HepG2 (cell line): ENCODE measurements around the gene CASP6. TPM values are rescaled to one million over a fixed set of nuclear protein-coding genes. Genes with fewer than 3 reads are reported as not detected.

Experiments
- GABPB1 ChIP-seq: IDR thresholded peaks from 2 replicates; pipeline ENCODE4 v1.6.1; 2016; ENCODE audit warnings: mild to moderate bottlenecking, missing genetic modification reagents, moderate library complexity, missing compliant biosample characterization
- KLF11 ChIP-seq: IDR thresholded peaks from 2 replicates; pipeline ENCODE4 v1.6.1; 2016; ENCODE audit warnings: missing compliant biosample characterization
- LCORL ChIP-seq, 2 experiments: fragments of 450-650 bp in 1 of 2; sonication (generic) in 1 of 2; formaldehyde crosslinking in 1 of 2; IDR thresholded peaks; 2 replicates each; pipeline versions ENCODE4 v1.5.0 to v1.6.1; 2017 to 2020; ENCODE audit warnings: antibody characterized with exemption in 1 of 2, missing genetic modification reagents in 1 of 2
- RAD21 ChIP-seq: fragments of 450-650 bp; formaldehyde crosslinking; IDR thresholded peaks from 2 replicates; pipeline ENCODE4 v1.5.0; 2020; ENCODE audit warnings: mild to moderate bottlenecking
- REPIN1 ChIP-seq: sonication (generic); formaldehyde crosslinking; IDR thresholded peaks from 2 replicates; pipeline ENCODE4 v1.8.0; 2022; ENCODE audit warnings: missing genetic modification reagents, low read depth, mild to moderate bottlenecking, borderline replicate concordance
- RXRA ChIP-seq: sonication (generic); formaldehyde crosslinking; IDR thresholded peaks from 2 replicates; pipeline ENCODE4 v1.5.1; 2020; ENCODE audit warnings: missing genetic modification reagents
- SAFB2 ChIP-seq: sonication (generic); formaldehyde crosslinking; IDR thresholded peaks from 2 replicates; pipeline ENCODE4 v1.5.1; 2020; ENCODE audit warnings: missing genetic modification reagents, low read depth, mild to moderate bottlenecking, borderline replicate concordance
- ZNF121 ChIP-seq: sonication (generic); formaldehyde crosslinking; IDR thresholded peaks from 2 replicates; pipeline ENCODE4 v1.5.0; 2020; ENCODE audit warnings: mild to moderate bottlenecking, missing genetic modification reagents
- ZNF768 ChIP-seq: sonication (generic); formaldehyde crosslinking; IDR thresholded peaks from 2 replicates; pipeline ENCODE4 v1.4.0; 2020; ENCODE audit warnings: missing genetic modification reagents
- ZNF790 ChIP-seq: sonication (generic); formaldehyde crosslinking; IDR thresholded peaks from 2 replicates; pipeline ENCODE4 v1.8.0; 2022; ENCODE audit warnings: missing genetic modification reagents, mild to moderate bottlenecking, borderline replicate concordance
- ZNF841 ChIP-seq: sonication (generic); formaldehyde crosslinking; IDR thresholded peaks from 2 replicates; pipeline ENCODE4 v1.8.1; 2023; ENCODE audit warnings: missing genetic modification reagents, borderline replicate concordance
- polyA plus RNA-seq, 8 experiments: library from polyadenylated mRNA; depleted of rRNA in 3 of 8; stranded (reverse) in 7 of 8; unstranded in 1 of 8; fragments of >200 nt; fragmentation: Illumina TruSeq in 4 of 8; extraction: Trizol in 4 of 8; gene quantifications; 2 replicates each; pipeline versions ENCODE4 v1.2.1 to v1.2.3, GENCODE V29; 2011 to 2016; ENCODE audit warnings: low read depth in 4 of 8, missing spikeins in 1 of 8, mixed read lengths in 1 of 8; ENCODE audit not compliant: insufficient read depth in 1 of 8
- total RNA-seq, 5 experiments: library from RNA; depleted of rRNA; stranded (reverse); fragments of >200 nt; fragmentation: Illumina TruSeq; extraction: Trizol; gene quantifications; 2 replicates each; pipeline ENCODE4 v1.2.3, GENCODE V29; 2016; ENCODE audit warnings: low read depth in 1 of 5
- TF ChIP-seq, protein P1 (sequence below): IDR thresholded peaks from 2 replicates; pipeline ENCODE4 v1.6.1; 2018; ENCODE audit warnings: missing genetic modification reagents
- TF ChIP-seq, protein P2 (sequence below): sonication (generic); formaldehyde crosslinking; IDR thresholded peaks from 2 replicates; pipeline ENCODE4 v1.4.0; 2020; ENCODE audit warnings: missing genetic modification reagents
- TF ChIP-seq, protein P3 (sequence below): sonication (generic); formaldehyde crosslinking; IDR thresholded peaks from 2 replicates; pipeline ENCODE4 v1.5.1; 2020; ENCODE audit warnings: missing genetic modification reagents, mild to moderate bottlenecking, borderline replicate concordance
- TF ChIP-seq, protein P4 (sequence below): sonication (generic); formaldehyde crosslinking; IDR thresholded peaks from 2 replicates; pipeline ENCODE4 v1.8.1; 2023; ENCODE audit warnings: mild to moderate bottlenecking, missing genetic modification reagents, borderline replicate concordance
- TF ChIP-seq, protein P5 (sequence below), 2 experiments: fragments of 450-650 bp in 1 of 2; sonication (generic) in 1 of 2; formaldehyde crosslinking; IDR thresholded peaks; 2 replicates each; pipeline versions ENCODE4 v1.5.0 to v1.8.0; 2020 to 2022; ENCODE audit warnings: mild to moderate bottlenecking in 1 of 2, missing genetic modification reagents in 1 of 2
- TF ChIP-seq, protein P6 (sequence below): sonication (generic); formaldehyde crosslinking; IDR thresholded peaks from 2 replicates; pipeline ENCODE4 v1.5.1; 2020; ENCODE audit warnings: mild to moderate bottlenecking, moderate library complexity, missing genetic modification reagents
- TF ChIP-seq, protein P7 (sequence below): IDR thresholded peaks from 2 replicates; pipeline ENCODE4 v1.6.1; 2012; ENCODE audit warnings: inconsistent platforms

CASP6 gene
- total and polyA plus RNA-seq, 2 of the 13 experiments (the other 11 are each of a cell fraction or from before 2014, with no cell fraction given), result 19.7 to 34.6 TPM

DNA sequence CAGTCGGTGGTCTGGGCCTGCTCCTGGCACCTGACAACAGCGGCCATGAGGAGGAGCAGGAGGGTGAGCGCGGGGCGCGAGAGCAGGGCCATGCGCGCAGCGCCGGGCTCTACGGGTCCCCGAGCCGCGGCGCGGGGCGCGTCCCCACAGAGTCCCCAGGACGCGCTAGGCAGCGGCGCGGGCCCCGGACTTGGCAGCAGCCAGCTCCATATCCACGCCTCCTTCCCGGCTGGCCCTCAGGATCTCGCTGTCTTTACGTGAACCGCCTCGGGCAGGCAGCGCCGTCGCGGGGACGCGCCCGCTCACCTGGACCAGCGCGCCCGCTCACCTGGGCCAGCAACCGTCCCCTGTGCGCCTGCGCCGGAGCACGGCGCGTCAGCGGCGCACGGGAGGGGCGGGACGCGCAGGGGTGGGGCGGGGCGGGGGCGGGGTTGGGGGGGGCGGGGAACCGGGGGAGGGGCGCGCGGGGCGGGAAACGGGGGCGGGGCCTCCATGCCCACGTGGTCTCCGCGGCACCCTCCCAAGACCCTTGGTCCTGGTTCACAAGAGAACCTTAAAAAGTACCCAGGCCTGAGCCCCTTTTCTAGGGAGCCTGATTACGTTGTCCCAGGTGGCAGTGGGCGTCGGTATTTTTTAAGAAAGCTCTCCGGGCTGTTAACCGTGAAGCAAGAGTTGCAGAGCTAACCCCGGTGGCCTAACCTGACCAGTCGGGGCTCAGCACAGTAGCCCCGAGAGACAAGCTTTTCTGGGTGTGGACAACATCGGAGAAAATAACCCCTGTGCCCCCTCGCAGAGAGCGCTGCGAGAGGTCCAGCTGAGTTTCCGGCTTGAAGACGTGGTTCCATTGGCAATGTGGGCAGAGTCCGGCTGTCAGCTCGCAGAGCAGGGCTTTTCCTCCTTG lies 26.7 kb upstream of the CASP6 start, which contains the start of gene PLA2G12A (continued):
- TF ChIP-seq, protein P1, sequence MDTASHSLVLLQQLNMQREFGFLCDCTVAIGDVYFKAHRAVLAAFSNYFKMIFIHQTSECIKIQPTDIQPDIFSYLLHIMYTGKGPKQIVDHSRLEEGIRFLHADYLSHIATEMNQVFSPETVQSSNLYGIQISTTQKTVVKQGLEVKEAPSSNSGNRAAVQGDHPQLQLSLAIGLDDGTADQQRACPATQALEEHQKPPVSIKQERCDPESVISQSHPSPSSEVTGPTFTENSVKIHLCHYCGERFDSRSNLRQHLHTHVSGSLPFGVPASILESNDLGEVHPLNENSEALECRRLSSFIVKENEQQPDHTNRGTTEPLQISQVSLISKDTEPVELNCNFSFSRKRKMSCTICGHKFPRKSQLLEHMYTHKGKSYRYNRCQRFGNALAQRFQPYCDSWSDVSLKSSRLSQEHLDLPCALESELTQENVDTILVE (CRISPR knock-in tag), result peak; percentile 20; the same call in 1 of the 2 replicates
- TF ChIP-seq RAD21 (peak; percentile 46; the same call in 1 of the 2 replicates), LCORL (IDR thresholded peaks at IDR 0.05) (no peak), LCORL (CRISPR knock-in tag; IDR thresholded peaks at IDR 0.05) (no peak), ZNF790 (CRISPR knock-in tag) (peak; percentile 77; the same call in 1 of the 2 replicates), REPIN1 (CRISPR knock-in tag) (0 out of 2 replicates have a peak, but pooled peaks have one; percentile 59), SAFB2 (CRISPR knock-in tag) (peak; percentile 73; the same call in 1 of the 2 replicates), KLF11 (no peak), RXRA (CRISPR knock-in tag) (no peak), GABPB1 (CRISPR knock-in tag) (peak; percentile 56; the same call in 1 of the 2 replicates), ZNF121 (CRISPR knock-in tag) (no peak), ZNF768 (no peak; the same call in 1 of the 2 replicates), ZNF841 (CRISPR knock-in tag) (no peak)
- TF ChIP-seq, protein P2, sequence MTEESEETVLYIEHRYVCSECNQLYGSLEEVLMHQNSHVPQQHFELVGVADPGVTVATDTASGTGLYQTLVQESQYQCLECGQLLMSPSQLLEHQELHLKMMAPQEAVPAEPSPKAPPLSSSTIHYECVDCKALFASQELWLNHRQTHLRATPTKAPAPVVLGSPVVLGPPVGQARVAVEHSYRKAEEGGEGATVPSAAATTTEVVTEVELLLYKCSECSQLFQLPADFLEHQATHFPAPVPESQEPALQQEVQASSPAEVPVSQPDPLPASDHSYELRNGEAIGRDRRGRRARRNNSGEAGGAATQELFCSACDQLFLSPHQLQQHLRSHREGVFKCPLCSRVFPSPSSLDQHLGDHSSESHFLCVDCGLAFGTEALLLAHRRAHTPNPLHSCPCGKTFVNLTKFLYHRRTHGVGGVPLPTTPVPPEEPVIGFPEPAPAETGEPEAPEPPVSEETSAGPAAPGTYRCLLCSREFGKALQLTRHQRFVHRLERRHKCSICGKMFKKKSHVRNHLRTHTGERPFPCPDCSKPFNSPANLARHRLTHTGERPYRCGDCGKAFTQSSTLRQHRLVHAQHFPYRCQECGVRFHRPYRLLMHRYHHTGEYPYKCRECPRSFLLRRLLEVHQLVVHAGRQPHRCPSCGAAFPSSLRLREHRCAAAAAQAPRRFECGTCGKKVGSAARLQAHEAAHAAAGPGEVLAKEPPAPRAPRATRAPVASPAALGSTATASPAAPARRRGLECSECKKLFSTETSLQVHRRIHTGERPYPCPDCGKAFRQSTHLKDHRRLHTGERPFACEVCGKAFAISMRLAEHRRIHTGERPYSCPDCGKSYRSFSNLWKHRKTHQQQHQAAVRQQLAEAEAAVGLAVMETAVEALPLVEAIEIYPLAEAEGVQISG (CRISPR knock-in tag), result peak; percentile 67
- TF ChIP-seq, protein P3, sequence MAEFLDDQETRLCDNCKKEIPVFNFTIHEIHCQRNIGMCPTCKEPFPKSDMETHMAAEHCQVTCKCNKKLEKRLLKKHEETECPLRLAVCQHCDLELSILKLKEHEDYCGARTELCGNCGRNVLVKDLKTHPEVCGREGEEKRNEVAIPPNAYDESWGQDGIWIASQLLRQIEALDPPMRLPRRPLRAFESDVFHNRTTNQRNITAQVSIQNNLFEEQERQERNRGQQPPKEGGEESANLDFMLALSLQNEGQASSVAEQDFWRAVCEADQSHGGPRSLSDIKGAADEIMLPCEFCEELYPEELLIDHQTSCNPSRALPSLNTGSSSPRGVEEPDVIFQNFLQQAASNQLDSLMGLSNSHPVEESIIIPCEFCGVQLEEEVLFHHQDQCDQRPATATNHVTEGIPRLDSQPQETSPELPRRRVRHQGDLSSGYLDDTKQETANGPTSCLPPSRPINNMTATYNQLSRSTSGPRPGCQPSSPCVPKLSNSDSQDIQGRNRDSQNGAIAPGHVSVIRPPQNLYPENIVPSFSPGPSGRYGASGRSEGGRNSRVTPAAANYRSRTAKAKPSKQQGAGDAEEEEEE, result no peak
- TF ChIP-seq, protein P4, sequence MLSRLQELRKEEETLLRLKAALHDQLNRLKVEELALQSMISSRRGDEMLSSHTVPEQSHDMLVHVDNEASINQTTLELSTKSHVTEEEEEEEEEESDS, result no peak
- TF ChIP-seq, protein P5, sequence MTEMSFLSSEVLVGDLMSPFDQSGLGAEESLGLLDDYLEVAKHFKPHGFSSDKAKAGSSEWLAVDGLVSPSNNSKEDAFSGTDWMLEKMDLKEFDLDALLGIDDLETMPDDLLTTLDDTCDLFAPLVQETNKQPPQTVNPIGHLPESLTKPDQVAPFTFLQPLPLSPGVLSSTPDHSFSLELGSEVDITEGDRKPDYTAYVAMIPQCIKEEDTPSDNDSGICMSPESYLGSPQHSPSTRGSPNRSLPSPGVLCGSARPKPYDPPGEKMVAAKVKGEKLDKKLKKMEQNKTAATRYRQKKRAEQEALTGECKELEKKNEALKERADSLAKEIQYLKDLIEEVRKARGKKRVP (CRISPR knock-in tag; IDR thresholded peaks at IDR 0.05), result peak in 1 of 2 experiments; percentile 21; a peak in 1 of 4 replicates
- TF ChIP-seq, protein P6, sequence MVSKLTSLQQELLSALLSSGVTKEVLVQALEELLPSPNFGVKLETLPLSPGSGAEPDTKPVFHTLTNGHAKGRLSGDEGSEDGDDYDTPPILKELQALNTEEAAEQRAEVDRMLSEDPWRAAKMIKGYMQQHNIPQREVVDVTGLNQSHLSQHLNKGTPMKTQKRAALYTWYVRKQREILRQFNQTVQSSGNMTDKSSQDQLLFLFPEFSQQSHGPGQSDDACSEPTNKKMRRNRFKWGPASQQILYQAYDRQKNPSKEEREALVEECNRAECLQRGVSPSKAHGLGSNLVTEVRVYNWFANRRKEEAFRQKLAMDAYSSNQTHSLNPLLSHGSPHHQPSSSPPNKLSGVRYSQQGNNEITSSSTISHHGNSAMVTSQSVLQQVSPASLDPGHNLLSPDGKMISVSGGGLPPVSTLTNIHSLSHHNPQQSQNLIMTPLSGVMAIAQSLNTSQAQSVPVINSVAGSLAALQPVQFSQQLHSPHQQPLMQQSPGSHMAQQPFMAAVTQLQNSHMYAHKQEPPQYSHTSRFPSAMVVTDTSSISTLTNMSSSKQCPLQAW, result no peak
- TF ChIP-seq, protein P7, sequence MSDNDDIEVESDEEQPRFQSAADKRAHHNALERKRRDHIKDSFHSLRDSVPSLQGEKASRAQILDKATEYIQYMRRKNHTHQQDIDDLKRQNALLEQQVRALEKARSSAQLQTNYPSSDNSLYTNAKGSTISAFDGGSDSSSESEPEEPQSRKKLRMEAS, result peak; percentile 86
